ENCODE data around the gene CTDNEP1.
A peak's percentile ranks its signal among the peaks of the same experiment; 100 is the strongest.

Gene CTDNEP1

GRCh38 chr17:7279448-7279847, 27.9 kb upstream of the CTDNEP1 start:
- no peak for DNase-seq

DNA sequence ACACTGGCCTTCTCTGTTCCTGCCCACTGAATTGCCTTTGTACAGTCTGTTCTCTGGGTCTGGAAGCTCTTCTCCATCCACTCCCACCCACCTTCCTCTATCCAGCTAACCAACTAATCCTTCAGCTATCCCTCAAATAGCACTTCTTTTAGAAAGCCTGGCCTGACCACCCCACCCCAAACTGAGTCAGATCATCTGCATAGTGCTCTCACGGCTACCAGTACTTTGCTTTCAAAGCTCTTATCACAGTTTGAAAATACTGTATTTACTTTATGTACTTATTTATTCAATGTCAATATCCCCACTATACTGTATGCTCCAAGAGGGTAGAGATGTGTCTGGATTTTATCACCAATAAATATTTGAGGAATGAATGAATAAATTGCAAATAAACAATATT, 15.2 kb upstream of the CTDNEP1 start:
- no peak for DNase-seq

GRCh38 chr17:7263801-7264078, 12.2 kb upstream of the CTDNEP1 start:
- no peak for DNase-seq

DNA sequence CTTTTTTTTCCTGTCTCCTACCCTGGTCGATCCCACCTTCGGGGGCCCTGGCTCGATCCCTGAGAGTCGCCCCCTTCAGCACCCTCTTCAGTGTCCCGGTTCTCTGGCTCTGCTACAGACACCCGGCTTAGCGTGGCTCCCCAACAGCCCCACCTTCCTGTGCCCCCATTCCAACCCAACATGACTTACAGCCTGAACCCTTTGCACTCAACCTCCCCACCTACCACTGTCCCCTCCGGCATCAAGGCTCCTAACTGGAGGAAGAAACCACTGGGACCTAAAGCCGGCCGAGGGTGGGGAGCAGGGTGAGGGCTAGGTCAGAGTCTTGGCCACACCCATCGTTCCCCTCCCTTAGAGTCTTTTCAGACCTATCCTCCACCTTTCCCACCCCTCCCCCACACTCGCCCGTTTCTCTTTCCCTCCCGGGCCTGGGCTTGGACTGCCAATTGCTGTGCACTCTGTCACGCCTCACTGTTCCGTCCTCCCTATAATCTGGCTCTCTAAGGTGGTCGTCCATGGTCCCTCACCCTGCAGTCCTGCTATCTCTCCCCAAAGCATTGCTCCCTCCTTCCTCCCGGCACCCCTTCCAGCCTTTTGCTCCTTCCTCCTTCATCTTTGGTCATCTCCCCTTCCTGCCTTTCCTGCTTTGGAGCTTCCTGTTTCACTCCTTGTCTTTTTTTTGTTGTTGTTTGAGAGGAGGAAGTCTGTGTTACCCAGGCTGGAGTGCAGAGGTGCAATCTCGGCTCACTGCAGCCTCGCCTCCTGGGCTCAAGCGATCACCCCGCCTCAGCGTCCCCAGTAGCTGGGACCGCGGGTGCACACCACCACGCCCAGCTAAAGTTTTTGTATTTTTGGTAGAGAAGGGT, 11.6 kb upstream of the CTDNEP1 start:
- no peak for DNase-seq

DNA sequence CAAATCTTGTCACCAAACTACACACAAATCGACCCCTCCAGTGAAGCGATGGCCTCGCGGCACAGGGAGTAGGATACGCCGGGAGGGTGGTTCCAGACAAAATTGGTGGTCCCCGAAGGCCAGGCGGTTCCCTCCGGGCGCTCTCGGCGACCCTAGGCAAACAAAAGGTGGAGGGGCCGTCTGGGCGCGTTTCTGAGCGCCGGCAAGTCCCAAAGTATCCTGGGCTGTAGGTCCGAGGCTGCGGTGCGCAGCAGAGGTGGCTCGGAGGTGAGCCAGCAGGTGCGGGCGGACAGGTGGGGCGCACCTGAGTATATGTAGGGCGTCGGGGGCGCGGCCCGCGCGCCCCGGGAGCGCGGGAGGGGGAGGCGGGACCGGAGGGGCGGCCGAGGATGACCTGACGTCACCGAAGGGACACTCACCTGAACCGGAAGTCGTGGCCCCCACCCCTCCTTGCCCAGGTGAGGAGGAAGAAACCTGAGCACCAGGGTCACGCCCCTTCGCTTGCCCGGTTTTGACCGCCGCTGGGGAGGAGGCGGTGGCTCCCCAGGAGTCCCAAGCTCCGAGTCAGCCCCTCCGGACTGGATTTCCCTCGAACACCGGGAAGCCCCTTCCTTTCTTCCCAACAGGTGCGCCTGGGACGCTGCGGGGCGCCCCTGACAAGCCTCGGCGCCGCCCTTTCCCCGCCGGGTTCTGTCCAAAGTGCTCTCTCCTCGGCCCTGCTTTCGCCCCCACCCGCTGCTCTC, 10.8 kb upstream of the CTDNEP1 start, which contains the start of gene CLDN7:
Gene CLDN7 (minus strand): TSS at position 287 of the 743 bp plus-strand sequence. CDS start 435 bp downstream, outside the sequence.
- no peak for DNase-seq

DNA sequence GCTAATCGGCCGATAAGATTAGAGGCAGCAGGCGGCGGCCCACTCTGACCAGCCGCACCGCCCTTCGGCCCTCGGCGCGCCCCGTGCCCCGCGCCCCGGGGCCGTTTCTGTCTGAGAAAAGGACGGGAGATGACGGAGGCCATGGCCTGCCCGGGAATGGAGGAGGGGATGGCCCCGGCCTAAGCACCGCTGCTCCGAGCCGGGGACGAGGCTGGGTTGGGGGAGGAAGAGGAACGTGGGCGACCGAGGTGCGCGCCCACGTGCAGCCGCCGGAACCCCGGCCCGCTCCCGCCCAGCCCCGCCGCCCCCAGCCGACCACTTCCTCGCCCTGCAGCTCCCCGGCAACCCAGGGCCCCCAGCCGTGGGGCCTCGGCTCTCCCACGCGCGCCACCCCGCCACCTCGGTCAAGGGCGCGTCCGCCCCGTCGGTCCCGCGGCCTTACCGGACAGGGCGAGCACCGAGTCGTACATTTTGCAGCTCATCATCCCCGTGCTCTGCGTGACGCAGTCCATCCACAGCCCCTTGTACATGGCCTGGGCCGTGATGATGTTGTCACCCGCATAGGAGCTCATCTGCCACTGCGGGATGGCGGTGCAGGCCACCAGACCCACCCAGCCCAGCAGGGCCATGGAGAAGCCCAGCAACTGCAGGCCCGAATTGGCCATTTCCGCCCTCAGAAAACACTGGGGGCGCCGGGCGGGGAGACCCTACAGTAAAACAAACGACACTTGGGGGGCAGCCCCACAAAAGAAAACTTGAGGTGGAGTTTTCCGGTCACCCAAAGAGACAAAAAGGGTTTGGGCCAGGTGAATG, 10.1 kb upstream of the CTDNEP1 start:
- DNase-seq, result no peak

- peak; percentile 44 for DNase-seq
Measured at GRCh38 chr17:7260651-7261378, 9.3 kb upstream of the CTDNEP1 start.

DNA sequence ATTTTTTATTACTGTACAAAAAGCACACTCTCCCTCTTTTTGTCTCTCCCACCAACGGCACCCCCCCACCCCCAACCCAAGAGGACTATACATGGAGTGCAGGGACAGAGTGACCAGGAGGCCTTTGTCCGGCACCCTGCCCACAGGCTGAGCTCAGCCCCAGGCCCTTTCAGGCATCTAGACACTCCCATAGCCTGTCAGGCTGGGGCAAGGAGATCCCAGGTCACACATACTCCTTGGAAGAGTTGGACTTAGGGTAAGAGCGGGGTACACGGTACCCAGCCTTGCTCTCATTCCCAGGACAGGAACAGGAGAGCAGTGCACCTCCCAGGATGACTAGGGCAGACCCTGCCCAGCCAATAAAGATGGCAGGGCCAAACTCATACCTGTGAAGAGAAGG, 8.6 kb upstream of the CTDNEP1 start:
- DNase-seq, result no peak

DNA sequence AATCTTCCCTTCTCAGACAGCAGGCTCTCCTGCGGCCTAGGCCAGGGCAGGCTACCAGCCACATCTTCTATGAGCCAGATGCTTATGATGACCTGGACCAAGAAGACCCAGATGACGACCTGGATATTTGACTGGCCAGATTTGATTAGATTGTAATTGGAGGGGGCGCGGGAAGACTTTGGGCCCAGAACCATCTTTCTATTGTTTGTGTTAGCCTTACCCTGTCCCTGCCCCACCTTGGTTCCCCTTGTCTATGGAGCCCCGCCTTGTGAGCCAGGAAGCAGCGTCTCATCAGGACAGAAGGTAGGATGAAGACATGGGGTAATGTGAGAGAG, 8.0 kb upstream of the CTDNEP1 start:
- DNase-seq, result no peak

DNA sequence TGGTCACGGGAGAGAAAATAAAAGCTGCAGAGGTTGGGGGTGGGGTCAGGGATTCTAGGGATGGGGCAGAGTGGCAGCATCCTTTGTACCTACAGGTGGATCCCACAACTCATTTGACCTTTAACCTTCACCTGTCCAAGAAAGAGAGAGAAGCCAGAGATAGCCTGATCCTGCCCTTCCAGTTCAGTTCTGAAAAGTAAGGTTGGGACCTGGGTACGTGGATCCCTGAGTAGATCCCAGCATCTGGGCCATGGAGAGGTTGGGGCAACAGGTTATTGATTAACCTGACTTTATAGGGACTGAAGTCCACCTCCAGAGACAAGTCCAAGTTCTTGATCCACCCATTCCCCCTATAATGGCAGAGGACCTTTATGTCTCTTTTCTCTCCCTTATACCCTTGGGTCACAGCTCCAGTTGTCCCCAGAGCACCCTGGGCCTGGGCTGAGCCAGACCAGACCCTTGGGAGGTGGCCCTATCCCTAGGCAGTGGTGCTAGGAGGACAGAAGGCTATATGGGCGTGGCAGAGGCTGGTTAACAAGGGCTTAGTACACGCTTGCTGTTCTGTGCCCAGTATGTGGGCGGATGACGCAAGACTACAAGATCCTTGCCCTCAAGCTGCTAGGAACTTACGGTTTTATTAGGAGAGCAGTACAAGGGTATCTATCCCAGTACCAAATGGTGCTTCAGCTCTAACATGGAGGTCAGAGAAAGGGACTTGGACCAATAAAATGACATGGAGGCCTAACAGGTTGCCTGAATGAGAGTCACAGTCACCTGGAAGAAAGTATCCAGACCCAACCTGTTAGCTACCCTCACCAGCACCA, 7.4 kb upstream of the CTDNEP1 start:
- DNase-seq, result no peak

DNA sequence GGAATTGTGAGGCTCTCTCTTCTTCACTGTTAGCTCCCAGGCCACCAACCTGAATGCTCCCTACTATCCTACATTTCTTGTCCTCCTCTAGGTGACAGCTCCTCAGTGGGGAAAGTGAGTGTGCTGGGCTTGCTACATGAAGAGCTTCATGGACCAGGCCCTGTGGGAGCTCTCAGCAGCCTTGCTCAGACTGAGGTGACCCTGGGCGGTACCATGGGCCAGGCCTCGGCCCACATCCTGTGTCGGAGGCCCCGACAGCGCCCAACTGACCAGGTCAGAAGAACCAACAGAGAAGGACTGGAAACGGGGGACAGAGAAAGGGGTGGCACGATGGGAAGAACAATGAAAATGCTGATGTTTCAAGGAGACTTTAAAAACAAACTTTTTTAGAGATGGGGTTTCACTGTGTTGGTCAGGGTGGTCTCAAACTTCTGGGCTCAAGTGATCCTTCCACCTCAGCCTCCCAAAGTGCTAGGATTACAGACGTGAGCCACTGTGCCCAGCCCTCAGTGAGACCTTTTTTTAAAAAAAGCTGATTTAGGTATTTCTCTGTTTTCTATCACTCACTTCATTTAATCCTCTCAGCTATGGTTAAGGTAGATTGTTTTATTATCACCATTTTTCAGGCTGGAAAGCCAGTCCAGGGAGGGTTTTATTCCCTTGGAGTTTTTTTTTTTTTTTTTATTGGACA, 5.4 kb upstream of the CTDNEP1 start:
- DNase-seq, result no peak

DNA sequence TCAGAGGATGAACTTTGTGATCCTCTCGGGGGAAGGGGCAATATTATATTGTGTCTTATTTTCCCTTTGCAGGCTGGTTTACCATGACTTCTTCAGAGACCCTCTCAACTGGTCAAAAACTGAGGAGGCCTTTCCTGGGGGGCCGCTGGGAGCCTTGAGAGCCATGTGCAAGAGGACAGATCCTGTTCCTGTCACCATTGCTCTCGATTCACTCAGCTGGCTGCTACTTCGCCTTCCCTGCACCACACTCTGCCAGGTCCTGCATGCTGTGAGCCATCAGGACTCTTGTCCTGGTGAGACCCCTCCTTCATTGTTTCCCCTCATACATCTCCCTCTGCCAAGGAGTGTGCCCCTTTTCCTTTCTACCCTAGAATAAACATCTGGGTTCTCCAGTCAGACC, 3.0 kb upstream of the CTDNEP1 start:
- DNase-seq, result no peak

- no peak for DNase-seq
Measured at GRCh38 chr17:7253082-7253481, 1.5 kb upstream of the CTDNEP1 start.

- DNase-seq, result peak; percentile 91
Measured at GRCh38 chr17:7252176-7253043, 876 bp upstream of the CTDNEP1 start, which contains the start of gene ELP5. Gene ELP5, plus strand, starts transcription at chr17:7252215. Its CDS starts 336 bp downstream, at chr17:7252551.

GRCh38 chr17:7250695-7251627, 573 bp downstream of the CTDNEP1 start:
- peak; percentile 77 for DNase-seq

DNA sequence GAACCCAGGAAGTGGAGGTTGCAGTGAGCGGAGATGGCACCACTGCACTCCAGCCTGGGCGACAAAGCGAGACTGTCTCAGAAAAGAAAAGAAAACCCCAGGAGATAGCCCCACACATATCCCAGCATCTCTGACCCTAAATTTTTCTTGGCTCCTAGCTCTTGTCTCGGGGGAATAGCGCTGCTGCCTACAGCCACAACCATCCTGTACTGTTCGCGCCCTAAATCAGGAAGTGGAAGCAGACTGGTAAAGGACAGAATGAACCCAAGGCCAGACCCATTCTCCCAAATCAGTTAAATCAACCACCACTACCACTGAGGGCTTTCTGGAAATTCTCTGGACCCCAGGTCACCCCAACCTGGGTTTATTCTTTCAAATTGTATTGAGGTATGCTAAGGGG, 1.7 kb downstream of the CTDNEP1 start:
- DNase-seq, result no peak

DNA sequence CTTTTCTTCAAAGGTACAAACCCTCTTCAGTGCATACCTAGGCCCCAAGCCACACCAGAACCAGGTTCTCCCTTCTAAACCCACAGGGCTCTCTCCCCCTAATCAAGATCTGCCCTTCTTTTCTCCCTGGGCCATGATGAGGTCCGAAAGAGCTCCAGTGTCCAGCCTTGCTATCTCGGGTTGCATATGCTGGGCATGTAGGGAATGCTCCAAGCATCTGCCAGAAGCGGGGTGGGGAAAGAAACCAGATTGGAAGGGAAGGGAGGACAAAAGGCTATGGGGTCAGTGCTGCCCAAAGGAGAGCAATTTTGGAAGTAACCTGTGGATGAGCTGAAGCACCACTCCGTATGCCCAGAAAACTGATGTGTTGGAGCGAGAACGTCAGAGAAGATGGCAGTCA, 2.3 kb downstream of the CTDNEP1 start:
- DNase-seq, result no peak

- no peak for DNase-seq
Measured at GRCh38 chr17:7248796-7249195, 2.7 kb downstream of the CTDNEP1 start.

DNA sequence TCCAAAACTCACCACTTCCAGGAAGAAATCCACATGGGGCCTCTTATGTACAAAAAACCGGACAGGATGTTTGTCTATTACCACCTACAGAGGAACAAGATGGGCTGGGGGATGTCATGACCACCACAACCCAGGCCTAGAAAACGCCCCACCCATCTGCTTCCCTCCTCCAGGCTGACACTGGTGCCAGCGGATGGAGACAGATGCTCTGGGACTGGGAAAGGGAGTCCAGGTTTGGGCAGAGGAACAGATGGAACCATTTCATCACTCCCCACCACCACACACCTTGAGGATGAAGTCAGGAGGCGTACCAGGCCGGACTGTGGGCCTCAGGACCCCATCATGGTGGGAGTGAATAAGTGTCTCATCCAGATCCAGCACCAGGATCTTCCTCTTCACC, 4.8 kb downstream of the CTDNEP1 start:
- no peak for DNase-seq
